Activated naive CD4-positive, alpha-beta T cell treated with anti-CD3 and anti-CD28 coated beads for 36 hours (primary cell): ENCODE results near the gene NUCKS1. TPM values are rescaled to one million over a fixed set of nuclear protein-coding genes. Genes with fewer than 3 reads are reported as not detected.
A peak's percentile ranks its signal among the peaks of the same experiment; 100 is the strongest.

Experiments used
- CTCF ChIA-PET: fragments of 350-600 bp; sonication (Branson Sonifier 250); formaldehyde crosslinking; loops from one replicate; lab custom pipeline; 2021; ENCODE audit warnings: antibody characterized with exemption; lab: Charles Lee
- DNase-seq: peaks from one replicate; pipeline ENCODE4 v3.0.0-alpha.2; 2020
- H3K27ac Mint-ChIP-seq: one replicate; pipeline ENCODE4 v1.8.0; 2021; ENCODE audit warnings: mild to moderate bottlenecking, mixed read lengths
- H3K27me3 Mint-ChIP-seq: one replicate; pipeline ENCODE4 v1.8.0; 2021; ENCODE audit warnings: low read depth, mixed read lengths
- H3K36me3 Mint-ChIP-seq: one replicate; pipeline ENCODE4 v1.8.0; 2021; ENCODE audit warnings: low read depth, mixed read lengths
- H3K4me1 Mint-ChIP-seq: one replicate; pipeline ENCODE4 v1.8.0; 2021; ENCODE audit warnings: low read depth, mixed read lengths
- H3K4me3 Mint-ChIP-seq: one replicate; pipeline ENCODE4 v1.8.0; 2021; ENCODE audit warnings: mild to moderate bottlenecking, moderate library complexity, mixed read lengths
- H3K9me3 Mint-ChIP-seq: one replicate; pipeline ENCODE4 v1.8.0; 2021; ENCODE audit warnings: mixed read lengths
- intact Hi-C: fragments of 100-400 bp; cut with micrococcal nuclease; formaldehyde crosslinking; loops from one replicate; pipeline ENCODE4 v1.15.1; 2023
- total RNA-seq, 2 experiments: library from RNA; stranded (reverse); gene quantifications; one replicate each; pipeline ENCODE4 v1.2.3, GENCODE V29; 2021

NUCKS1 gene, protein sequence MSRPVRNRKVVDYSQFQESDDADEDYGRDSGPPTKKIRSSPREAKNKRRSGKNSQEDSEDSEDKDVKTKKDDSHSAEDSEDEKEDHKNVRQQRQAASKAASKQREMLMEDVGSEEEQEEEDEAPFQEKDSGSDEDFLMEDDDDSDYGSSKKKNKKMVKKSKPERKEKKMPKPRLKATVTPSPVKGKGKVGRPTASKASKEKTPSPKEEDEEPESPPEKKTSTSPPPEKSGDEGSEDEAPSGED
- 100 to 1,000 TPM; 215 to 218 TPM for total RNA-seq

- H3K9me3 Mint-ChIP-seq: no peaks in the 10 kb centered on the region
- peak; percentile 99 for DNase-seq
- peak within 1 kb of the TSS; percentile 100 for H3K27ac Mint-ChIP-seq
- H3K4me3 Mint-ChIP-seq: peak within 1 kb of the TSS; percentile 95
- peaks cover 26% of the 10 kb centered on the region for H3K36me3 Mint-ChIP-seq
- H3K4me1 Mint-ChIP-seq: peaks cover 30% of the 10 kb centered on the region
- CTCF ChIA-PET: interaction anchor here (1.0 to 2.1 kb wide), 3 partner anchors 22 to 522 kb away, joined by 3 to 13 read pairs (median 4); no protein-coding TSS in a partner anchor
- H3K27me3 Mint-ChIP-seq: no peaks in the 10 kb centered on the region
- intact Hi-C loops: loop anchor here (1.0 kb wide), 3 partner anchors 25 to 119 kb away; partner anchors contain the start of genes RAB29 and SLC41A1
These were observed at the start of gene NUCKS1 for GRCh38 chr1:205750138-205751035. Gene NUCKS1 (minus strand): TSS chr1:205750182. CDS start chr1:205749973, 209 bp downstream.

GRCh38 chr1:205798577-205798976, 48.6 kb upstream of the NUCKS1 start:
- Mint-ChIP-seq H3K9me3 (no peaks in the 10 kb centered on the region), H3K27me3 (no peaks in the 10 kb centered on the region), H3K27ac (no peak overlapping the region), H3K4me1 (peaks cover under 1% of the 10 kb centered on the region), H3K4me3 (no peak overlapping the region), H3K36me3 (peaks cover 6% of the 10 kb centered on the region)
- CTCF ChIA-PET: interaction anchor here (0.6 kb wide), 1 partner anchor 811 kb away, joined by 3 read pairs; no protein-coding TSS in a partner anchor
- intact Hi-C loops: no loop called here
- DNase-seq: no peak

- no peak overlapping the region for H3K27ac Mint-ChIP-seq
- intact Hi-C loops: no loop called here
- DNase-seq: no peak
- no peak overlapping the region for H3K4me3 Mint-ChIP-seq
- peaks cover 8% of the 10 kb centered on the region for H3K36me3 Mint-ChIP-seq
- no peaks in the 10 kb centered on the region for H3K4me1 Mint-ChIP-seq
- H3K27me3 Mint-ChIP-seq: no peaks in the 10 kb centered on the region
- no peaks in the 10 kb centered on the region for H3K9me3 Mint-ChIP-seq
- CTCF ChIA-PET: interaction anchor here (0.5 to 2.0 kb wide), 3 partner anchors 66 to 180 kb away, joined by 3 to 13 read pairs (median 3); no protein-coding TSS in a partner anchor
These were observed 47.2 kb upstream of the NUCKS1 start for GRCh38 chr1:205797168-205797567.

DNA sequence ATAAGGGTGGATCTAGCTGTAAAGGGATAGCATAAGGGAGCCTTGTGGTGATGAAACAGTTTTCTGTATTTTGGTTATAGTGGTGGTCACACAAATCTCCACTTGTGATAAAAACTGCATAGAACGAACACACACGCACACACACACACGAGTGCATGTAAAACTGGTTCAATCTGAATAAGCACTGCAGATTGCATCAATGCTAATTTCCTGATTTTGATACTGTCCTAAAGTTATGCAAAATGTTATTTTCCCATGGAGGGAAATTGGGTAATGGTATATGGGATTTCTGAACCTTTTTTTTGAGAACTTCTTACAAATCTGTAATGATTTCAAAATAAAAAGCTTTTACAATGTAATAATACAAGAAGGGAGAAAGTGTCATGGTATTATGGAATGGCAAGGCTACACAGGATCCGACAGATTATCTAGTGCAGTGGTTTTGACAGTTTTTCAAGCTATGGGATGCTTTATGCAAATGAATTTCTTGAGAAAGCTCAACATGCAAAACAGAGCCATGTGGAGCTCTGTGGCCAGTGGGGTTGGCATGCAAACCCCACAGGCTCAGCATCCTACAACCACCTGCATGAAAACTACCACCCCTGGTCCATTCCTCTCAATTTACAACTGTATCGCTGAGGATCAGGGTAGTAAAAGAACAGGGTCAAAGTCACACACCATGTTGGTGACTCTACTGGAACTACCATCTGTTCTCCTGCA, 44.2 kb upstream of the NUCKS1 start:
- intact Hi-C loops: no loop called here
- Mint-ChIP-seq H3K36me3 (peaks cover 21% of the 10 kb centered on the region), H3K27ac (no peak overlapping the region)

GRCh38 chr1:205792961-205793673, 43.1 kb upstream of the NUCKS1 start:
- no peak for DNase-seq
- Mint-ChIP-seq H3K9me3 (no peaks in the 10 kb centered on the region), H3K4me1 (no peaks in the 10 kb centered on the region), H3K27ac (no peak overlapping the region), H3K4me3 (no peak overlapping the region), H3K27me3 (no peaks in the 10 kb centered on the region), H3K36me3 (peaks cover 17% of the 10 kb centered on the region)
- CTCF ChIA-PET: interaction anchor here (0.6 to 6.0 kb wide), 10 partner anchors 11 to 326 kb away, joined by 3 to 82 read pairs (median 4); no protein-coding TSS in a partner anchor
- intact Hi-C loops: no loop called here

More for the DNA sequence above, 44.2 kb upstream of the NUCKS1 start:
- H3K27me3 Mint-ChIP-seq: no peaks in the 10 kb centered on the region
- CTCF ChIA-PET: interaction anchor here (0.7 to 6.0 kb wide), 9 partner anchors 11 to 459 kb away, joined by 3 to 82 read pairs (median 3); no protein-coding TSS in a partner anchor
- H3K9me3 Mint-ChIP-seq: no peaks in the 10 kb centered on the region
- H3K4me3 Mint-ChIP-seq: no peak overlapping the region
- H3K4me1 Mint-ChIP-seq: no peaks in the 10 kb centered on the region
- no peak for DNase-seq

GRCh38 chr1:205792481-205792881, 42.5 kb upstream of the NUCKS1 start:
- no peaks in the 10 kb centered on the region for H3K27me3 Mint-ChIP-seq
- DNase-seq: no peak
- peaks cover 17% of the 10 kb centered on the region for H3K36me3 Mint-ChIP-seq
- no peaks in the 10 kb centered on the region for H3K9me3 Mint-ChIP-seq
- intact Hi-C loops: no loop called here
- H3K27ac Mint-ChIP-seq: no peak overlapping the region
- H3K4me1 Mint-ChIP-seq: no peaks in the 10 kb centered on the region
- H3K4me3 Mint-ChIP-seq: no peak overlapping the region
- CTCF ChIA-PET: interaction anchor here (0.6 to 6.0 kb wide), 23 partner anchors 10 to 327 kb away, joined by 3 to 82 read pairs (median 6); no protein-coding TSS in a partner anchor

- Mint-ChIP-seq H3K27ac (no peak overlapping the region), H3K9me3 (no peaks in the 10 kb centered on the region), H3K27me3 (no peaks in the 10 kb centered on the region), H3K4me1 (no peaks in the 10 kb centered on the region), H3K36me3 (peaks cover 17% of the 10 kb centered on the region), H3K4me3 (no peak overlapping the region)
- CTCF ChIA-PET: interaction anchor here (0.6 to 6.0 kb wide), 26 partner anchors 8 to 195 kb away, joined by 3 to 82 read pairs (median 6); partner anchors contain the start of gene PM20D1
- DNase-seq: peak; percentile 80
- intact Hi-C loops: loop anchor here (1.0 kb wide), 5 partner anchors 33 to 315 kb away; no protein-coding TSS in a partner anchor
These were observed 41.7 kb upstream of the NUCKS1 start for GRCh38 chr1:205791568-205792180.

- intact Hi-C loops: no loop called here
- peaks cover 7% of the 10 kb centered on the region for H3K4me1 Mint-ChIP-seq
- peaks cover 13% of the 10 kb centered on the region for H3K36me3 Mint-ChIP-seq
- H3K9me3 Mint-ChIP-seq: no peaks in the 10 kb centered on the region
- CTCF ChIA-PET: interaction anchor here (1.0 to 1.5 kb wide), 3 partner anchors 9 to 194 kb away, joined by 3 to 4 read pairs (median 3); no protein-coding TSS in a partner anchor
- H3K27ac Mint-ChIP-seq: no peak overlapping the region
- no peaks in the 10 kb centered on the region for H3K27me3 Mint-ChIP-seq
- no peak overlapping the region for H3K4me3 Mint-ChIP-seq
- DNase-seq: no peak
These were observed 37.4 kb upstream of the NUCKS1 start for GRCh38 chr1:205787287-205787916.

- no peak overlapping the region for H3K4me3 Mint-ChIP-seq
- H3K36me3 Mint-ChIP-seq: peaks cover 10% of the 10 kb centered on the region
- peaks cover 9% of the 10 kb centered on the region for H3K4me1 Mint-ChIP-seq
- intact Hi-C loops: no loop called here
- no peaks in the 10 kb centered on the region for H3K27me3 Mint-ChIP-seq
- H3K27ac Mint-ChIP-seq: no peak overlapping the region
- CTCF ChIA-PET: interaction anchor here (0.9 to 3.4 kb wide), 2 partner anchors 128 to 190 kb away, joined by 4 to 18 read pairs; no protein-coding TSS in a partner anchor
- H3K9me3 Mint-ChIP-seq: no peaks in the 10 kb centered on the region
- DNase-seq: no peak
These were observed 36.6 kb upstream of the NUCKS1 start for GRCh38 chr1:205786601-205787000.

- Mint-ChIP-seq H3K27me3 (no peaks in the 10 kb centered on the region), H3K27ac (no peak overlapping the region), H3K4me3 (no peak overlapping the region), H3K9me3 (no peaks in the 10 kb centered on the region), H3K4me1 (peaks cover 9% of the 10 kb centered on the region), H3K36me3 (peaks cover 8% of the 10 kb centered on the region)
- intact Hi-C loops: no loop called here
- no peak for DNase-seq
- CTCF ChIA-PET: interaction anchor here (0.7 to 3.4 kb wide), 3 partner anchors 9 to 193 kb away, joined by 3 to 18 read pairs (median 4); no protein-coding TSS in a partner anchor
These were observed 35.5 kb upstream of the NUCKS1 start for GRCh38 chr1:205785446-205785845.
